Measurements from ENCODE around the gene CD3D.
"Not testable (repeated sequence)": the region's sequence is repeated elsewhere in the genome, so short reads cannot be mapped to it uniquely, and the experiment has no call there.

Gene CD3D

GRCh38 chr11:118338637-118339061 lies 3.9 kb downstream of the CD3D start:
- peak; percentile 17 for DNase-seq

GRCh38 chr11:118334745-118335144 lies 7.8 kb downstream of the CD3D start:
- no peak for DNase-seq

DNA sequence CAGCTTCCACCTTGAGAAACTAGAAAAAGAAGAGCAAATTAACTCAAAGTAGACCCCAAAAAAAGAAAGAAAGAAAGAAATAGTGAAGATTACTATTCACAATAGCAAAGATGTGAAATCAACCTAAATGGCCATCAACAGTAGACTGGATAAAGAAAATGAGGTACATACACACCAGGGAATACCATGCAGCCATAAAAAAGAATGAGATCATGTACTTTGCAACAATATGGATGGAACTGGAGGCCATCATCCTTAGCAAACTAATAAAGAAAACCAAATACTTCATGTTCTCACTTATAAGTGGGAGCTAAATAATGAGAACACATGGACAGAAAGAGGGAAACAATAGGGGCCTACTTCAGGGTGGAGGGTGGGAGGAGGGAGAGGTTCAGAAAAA lies 13.8 kb downstream of the CD3D start:
- DNase-seq, result no peak

DNA sequence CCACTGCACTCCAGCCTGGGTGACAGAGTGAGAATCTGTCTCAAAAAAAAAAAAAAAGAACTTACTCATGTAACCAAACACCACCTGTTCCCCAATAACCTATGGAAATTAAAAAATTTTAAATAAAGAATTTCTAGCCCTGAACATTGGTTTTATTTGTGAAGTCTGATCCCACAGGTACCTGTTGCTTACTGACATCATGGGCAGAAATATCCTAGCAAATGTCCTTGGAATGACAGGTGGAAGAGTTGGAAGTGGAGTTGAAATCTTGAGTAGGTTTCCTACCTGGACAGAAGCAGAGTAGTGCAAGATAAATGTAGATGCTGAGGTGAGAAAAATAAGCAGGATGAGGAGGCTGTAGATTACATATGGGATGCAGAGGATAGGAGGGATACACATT lies 17.2 kb downstream of the CD3D start:
- no peak for DNase-seq

DNA sequence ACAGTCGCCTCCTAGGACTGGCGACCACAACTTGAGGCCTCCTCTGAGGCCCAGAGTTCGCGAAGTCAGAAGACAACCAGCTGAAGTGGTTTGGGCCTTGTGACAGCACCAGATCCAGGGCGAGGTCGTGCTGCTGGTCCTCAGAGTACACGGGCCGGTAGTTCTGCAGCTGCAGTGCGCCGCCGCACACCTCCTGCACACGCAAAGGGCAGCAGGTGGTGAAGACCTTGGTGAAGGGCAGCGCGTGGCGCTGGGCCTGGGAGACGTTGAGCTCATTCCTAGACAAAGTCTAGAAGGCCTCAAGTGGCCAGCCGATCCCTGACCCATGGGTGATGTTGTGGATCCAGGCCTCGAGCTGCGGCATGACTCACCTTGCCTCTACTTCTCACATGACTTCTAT lies 19.8 kb downstream of the CD3D start:
- DNase-seq, result no peak

GRCh38 chr11:118321386-118322082 lies 21.0 kb downstream of the CD3D start:
- no peak for DNase-seq

GRCh38 chr11:118320515-118320914 lies 22.0 kb downstream of the CD3D start:
- DNase-seq, result no peak

DNA sequence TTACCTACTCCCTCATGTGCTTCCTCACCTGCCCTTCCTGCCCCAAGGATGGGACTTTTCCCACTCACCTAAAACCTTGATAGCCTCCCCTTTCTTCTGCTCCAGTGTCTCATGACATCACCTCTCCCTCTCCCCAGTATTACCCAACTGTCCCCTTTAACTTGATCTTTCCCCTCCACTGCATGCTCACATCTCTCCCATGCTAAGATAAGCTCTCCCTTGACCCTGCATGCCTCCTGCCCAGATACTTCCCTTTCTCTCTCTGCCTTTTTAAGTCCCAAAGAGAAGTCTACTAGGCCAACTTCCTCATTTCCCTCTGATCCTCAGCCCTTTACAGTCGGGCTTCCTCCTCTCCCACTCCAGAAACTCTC lies 23.2 kb downstream of the CD3D start:
- DNase-seq, result no peak

GRCh38 chr11:118318581-118319336 lies 23.7 kb downstream of the CD3D start:
- DNase-seq, result no peak

DNA sequence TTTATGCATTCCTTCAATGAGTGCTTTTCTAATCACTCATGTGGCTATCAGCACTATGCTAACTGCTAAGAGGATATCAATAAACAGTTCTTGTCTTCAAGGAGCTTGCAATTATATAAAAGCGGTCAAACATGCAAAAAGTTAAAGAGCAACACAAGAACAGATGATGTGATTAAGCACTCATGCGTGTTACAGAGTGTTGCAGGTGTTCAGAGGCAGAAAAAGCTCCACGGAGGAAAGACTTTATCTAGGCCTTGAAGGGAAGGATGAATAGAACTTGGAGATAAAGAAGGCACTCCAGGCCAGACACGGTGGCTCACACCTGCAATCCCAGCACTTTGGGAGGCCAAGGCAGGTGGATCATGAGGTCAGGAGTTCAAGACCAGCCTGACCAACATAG lies 24.4 kb downstream of the CD3D start:
- no peak for DNase-seq

- no peak for DNase-seq
Measured at GRCh38 chr11:118314988-118315411, 27.5 kb downstream of the CD3D start.

DNA sequence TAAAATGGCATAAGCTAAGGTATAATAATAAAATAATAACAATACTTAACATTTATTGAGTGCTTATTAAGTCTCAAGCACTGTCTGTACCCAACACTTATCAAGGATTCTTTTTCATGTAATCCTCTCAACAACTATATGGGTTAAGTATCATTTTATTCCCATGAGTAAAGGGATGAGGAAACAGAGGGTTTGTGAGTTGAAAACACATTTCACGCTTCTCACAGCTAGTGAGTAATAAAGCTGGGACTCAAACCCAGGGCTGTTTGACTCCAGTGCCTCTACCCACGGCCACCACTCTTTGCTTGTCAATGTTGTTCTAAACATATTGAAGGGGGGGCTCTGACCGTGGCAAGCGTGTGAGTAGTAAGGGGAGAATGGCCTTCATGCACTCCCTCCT lies 29.3 kb downstream of the CD3D start:
- DNase-seq, result no peak

DNA sequence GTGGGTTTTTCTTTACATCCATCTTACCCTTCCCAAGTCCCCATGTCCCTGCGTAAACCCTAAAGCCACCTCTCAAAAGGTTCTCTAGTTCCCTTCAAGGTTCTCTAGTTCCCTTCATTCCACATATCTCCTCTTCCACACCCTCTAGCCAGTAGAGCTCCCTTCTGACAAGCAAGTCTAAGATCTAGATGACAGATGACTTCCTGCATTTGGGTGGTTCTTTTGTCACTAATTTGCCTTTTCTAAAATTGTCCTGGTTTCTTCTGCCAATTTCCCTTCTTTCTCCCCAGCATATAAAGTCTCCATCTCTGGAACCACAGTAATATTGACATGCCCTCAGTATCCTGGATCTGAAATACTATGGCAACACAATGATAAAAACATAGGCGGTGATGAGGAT lies 30.2 kb downstream of the CD3D start:
- DNase-seq, result no peak

GRCh38 chr11:118311518-118311917 lies 31.0 kb downstream of the CD3D start:
- DNase-seq, result no peak

- DNase-seq, result no peak
Measured at GRCh38 chr11:118310781-118311485, 31.6 kb downstream of the CD3D start.

DNA sequence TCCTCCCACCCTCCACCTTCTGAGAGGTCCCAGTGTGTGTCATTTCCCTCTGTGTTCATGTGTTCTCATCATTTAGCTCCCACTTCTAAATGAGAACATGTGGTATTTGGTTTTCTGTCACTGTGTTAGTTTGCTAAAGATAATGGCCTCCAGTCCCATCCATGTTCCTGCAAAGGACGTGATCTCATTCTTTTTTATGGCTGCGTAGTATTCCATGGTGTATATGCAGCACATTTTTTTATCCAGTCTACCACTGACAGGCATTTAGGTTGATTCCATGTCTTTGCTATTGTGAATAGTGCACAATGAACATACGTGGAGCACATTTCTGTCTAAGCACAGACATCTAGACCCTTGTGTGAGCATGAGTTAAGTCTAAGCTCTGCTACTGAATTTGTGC lies 32.2 kb downstream of the CD3D start:
- no peak for DNase-seq

DNA sequence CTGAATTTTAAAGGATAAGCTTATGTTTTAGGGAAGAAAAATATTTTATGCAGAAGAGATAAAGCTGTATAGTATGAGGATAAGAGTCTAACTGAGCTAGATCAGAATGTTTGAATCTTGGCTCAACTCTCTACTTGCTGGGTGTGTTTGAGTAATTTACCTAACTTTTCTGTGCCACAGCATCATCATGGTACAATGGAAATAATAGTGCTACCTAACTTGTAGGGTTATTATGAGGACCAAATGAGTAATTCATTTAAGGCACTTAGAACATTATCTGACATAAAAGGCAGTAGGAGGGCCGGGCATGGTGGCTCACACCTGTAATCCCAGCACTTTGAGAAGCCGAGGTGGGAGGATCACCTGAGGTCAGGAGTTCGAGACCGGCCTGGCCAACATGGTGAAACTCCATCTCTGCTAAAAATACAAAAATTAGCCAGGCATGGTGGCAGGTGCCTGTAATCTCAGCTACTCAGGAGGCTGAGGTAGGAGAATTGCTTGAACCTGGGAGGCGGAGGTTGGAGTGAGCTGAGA lies 33.4 kb downstream of the CD3D start:
- DNase-seq, result not testable (repeated sequence)

DNA sequence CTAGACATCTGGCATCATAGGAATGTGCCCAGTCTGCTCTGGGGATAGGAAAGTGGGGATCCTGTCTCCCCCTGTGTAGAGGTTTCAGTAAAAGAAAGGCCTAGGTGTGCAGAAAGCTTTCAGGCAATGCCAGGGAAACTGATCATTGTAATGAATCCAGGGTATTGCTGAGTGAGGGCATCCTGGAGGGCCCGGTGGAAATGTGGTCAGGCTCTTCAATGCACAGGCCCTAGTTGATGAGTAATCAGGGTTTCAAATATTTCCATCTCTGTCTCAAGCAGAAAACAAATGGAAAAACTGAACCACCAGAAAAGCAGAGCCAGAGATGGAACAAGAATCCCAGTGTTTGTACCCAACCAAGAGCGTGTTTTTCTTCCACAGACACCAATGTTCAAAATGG lies 35.9 kb downstream of the CD3D start:
- DNase-seq, result no peak

GRCh38 chr11:118305726-118306125 lies 36.8 kb downstream of the CD3D start:
- no peak for DNase-seq

GRCh38 chr11:118304568-118305248 lies 37.8 kb downstream of the CD3D start, which contains the start of gene CD3E:
Gene CD3E (plus strand): TSS chr11:118304730. CDS start chr11:118304953, 223 bp downstream.
- no peak for DNase-seq

GRCh38 chr11:118304227-118304567 lies 38.3 kb downstream of the CD3D start:
- DNase-seq, result no peak

DNA sequence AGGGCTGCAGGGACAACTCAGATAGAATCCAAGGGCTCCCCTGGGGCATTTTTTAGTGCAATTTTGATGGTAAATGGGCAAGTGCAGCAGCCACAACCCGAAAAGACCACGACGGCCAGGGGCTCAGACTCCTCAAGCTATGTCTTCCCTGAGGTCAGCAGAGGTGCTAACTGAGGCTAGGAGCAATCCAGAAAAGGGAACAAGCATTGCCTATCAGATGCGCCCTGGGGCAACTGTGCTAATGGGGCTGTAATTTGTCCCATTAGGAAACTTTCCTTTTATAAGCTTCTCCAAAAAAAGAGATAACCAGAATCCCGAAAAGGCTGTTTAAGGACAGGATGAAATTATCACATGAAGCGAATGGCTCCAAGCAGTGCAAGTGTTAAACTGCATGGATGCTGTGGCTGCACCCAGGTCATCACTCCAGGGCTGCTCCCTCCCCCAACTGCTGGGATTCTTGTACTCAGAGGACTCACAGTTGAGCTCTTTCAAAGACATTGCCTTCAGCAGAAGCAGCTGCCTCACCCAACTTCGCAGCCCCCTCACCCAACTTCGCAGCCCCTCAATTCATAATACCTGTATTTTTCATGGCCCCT lies 40.8 kb downstream of the CD3D start:
- DNase-seq, result no peak

Measured in GOT3 (cell line).